Hepatocyte (in vitro differentiated cells): ENCODE data around the gene SLC2A5. TPM values are rescaled to one million over a fixed set of nuclear protein-coding genes. Genes with fewer than 3 reads are reported as not detected.

Experiments used
- DNase-seq: peaks from one replicate; pipeline ENCODE4 v3.0.0-alpha.2; 2016; ENCODE audit warnings: low spot score
- H2AFZ ChIP-seq: fragments of 200-600 bp; sonication (generic); 2 replicates; pipeline ENCODE4 v1.6.0; 2016; ENCODE audit warnings: antibody characterized with exemption, mild to moderate bottlenecking
- H3K27ac ChIP-seq: fragments of 200-600 bp; sonication (generic); 2 replicates; pipeline ENCODE4 v1.5.1; 2016; ENCODE audit warnings: mild to moderate bottlenecking
- H3K27me3 ChIP-seq: fragments of 200-600 bp; sonication (generic); 2 replicates; pipeline ENCODE4 v1.6.1; 2016
- H3K36me3 ChIP-seq: fragments of 200-600 bp; sonication (generic); replicated peaks from 2 replicates; pipeline ENCODE4 v1.5.1; 2016; ENCODE audit warnings: low read depth; ENCODE audit not compliant: insufficient read depth
- H3K4me1 ChIP-seq: fragments of 200-600 bp; sonication (generic); 2 replicates; pipeline ENCODE4 v1.5.1; 2016; ENCODE audit warnings: mild to moderate bottlenecking, moderate library complexity; ENCODE audit not compliant: insufficient read depth
- H3K4me2 ChIP-seq: fragments of 200-600 bp; sonication (generic); 2 replicates; pipeline ENCODE4 v1.6.0; 2016
- H3K4me3 ChIP-seq: fragments of 200-600 bp; sonication (generic); 2 replicates; pipeline ENCODE4 v1.5.1; 2016; ENCODE audit warnings: mild to moderate bottlenecking
- H3K79me2 ChIP-seq: fragments of 200-600 bp; sonication (generic); 2 replicates; pipeline ENCODE4 v1.6.0; 2017; ENCODE audit warnings: mild to moderate bottlenecking
- H3K9me2 ChIP-seq: fragments of 200-600 bp; sonication (generic); replicated peaks from 2 replicates; pipeline ENCODE4 v1.6.0; 2017; ENCODE audit warnings: mild to moderate bottlenecking; ENCODE audit not compliant: insufficient read depth
- H3K9me3 ChIP-seq: fragments of 200-600 bp; sonication (generic); 2 replicates; pipeline ENCODE4 v1.5.1; 2016; ENCODE audit warnings: low read depth, mild to moderate bottlenecking
- H4K20me1 ChIP-seq: fragments of 200-600 bp; sonication (generic); 2 replicates; pipeline ENCODE4 v1.6.0; 2016; ENCODE audit warnings: mild to moderate bottlenecking; ENCODE audit not compliant: insufficient read depth, poor library complexity, severe bottlenecking
- CTCF ChIP-seq: fragments of 200-600 bp; sonication (generic); IDR thresholded peaks from 2 replicates; pipeline ENCODE4 v1.5.1; 2016; ENCODE audit warnings: antibody characterized with exemption, mild to moderate bottlenecking; ENCODE audit not compliant: poor library complexity
- EZH2 ChIP-seq: fragments of 200-600 bp; sonication (generic); IDR thresholded peaks from 2 replicates; pipeline ENCODE4 v1.6.1; 2016; ENCODE audit warnings: antibody characterized with exemption, mild to moderate bottlenecking, borderline replicate concordance
- EZH2phosphoT487 ChIP-seq: fragments of 200-600 bp; sonication (generic); IDR thresholded peaks from one replicate; pipeline ENCODE4 v1.6.1; 2018; ENCODE audit warnings: antibody characterized with exemption, mild to moderate bottlenecking, low read depth, moderate library complexity; ENCODE audit not compliant: unreplicated experiment, severe bottlenecking
- WGBS: methylation state at CpG from one replicate; pipeline ENCODE4 v1.1.6; 2016; ENCODE audit warnings: low lambda C conversion rate; ENCODE audit errors: missing lambda C conversion rate; 5-methylcytosine and 5-hydroxymethylcytosine counted together
- polyA plus RNA-seq: library from polyadenylated mRNA; unstranded; fragments of >200 nt; fragmentation: Nextera tagmentation; extraction: Ambion mirVana; gene quantifications from 2 replicates; pipeline ENCODE4 v1.2.1, GENCODE V29; 2016
- total RNA-seq: library from RNA; depleted of rRNA; stranded (reverse); fragments of >200 nt; gene quantifications from 2 replicates; pipeline ENCODE4 v1.2.3, GENCODE V29; 2014

The SLC2A5 gene
- total and polyA plus RNA-seq, 2 experiments from 2014 or later = 7.2 to 8.2 TPM

GRCh38 chr1:8988618-8988967, 80.8 kb downstream of the SLC2A5 start:
- Histone ChIP-seq H3K4me3 (no peak overlapping the region), H4K20me1 (no peaks in the 10 kb centered on the region), H3K9me3 (no peaks in the 10 kb centered on the region), H2AFZ (no peak overlapping the region), H3K79me2 (no peaks in the 10 kb centered on the region), H3K36me3 (no peaks in the 10 kb centered on the region), H3K27me3 (no peaks in the 10 kb centered on the region), H3K4me1 (peaks cover 1% of the 10 kb centered on the region), H3K4me2 (no peak overlapping the region), H3K9me2 (no peaks in the 10 kb centered on the region), H3K27ac (no peak overlapping the region)
- TF ChIP-seq CTCF (no peak), EZH2 (no peak), EZH2phosphoT487 (no peak)
- 97% methylated on average over 13 of the region's 13 CpGs for WGBS
- DNase-seq = no peak

GRCh38 chr1:8987881-8988617, 81.4 kb downstream of the SLC2A5 start:
- H3K79me2 ChIP-seq = no peaks in the 10 kb centered on the region
- peak; percentile 54 for DNase-seq
- H3K27ac ChIP-seq = no peak overlapping the region
- H3K4me3 ChIP-seq = no peak overlapping the region
- no peaks in the 10 kb centered on the region for H3K9me3 ChIP-seq
- H3K9me2 ChIP-seq = no peaks in the 10 kb centered on the region
- H3K27me3 ChIP-seq = no peaks in the 10 kb centered on the region
- H4K20me1 ChIP-seq = no peaks in the 10 kb centered on the region
- H3K36me3 ChIP-seq = no peaks in the 10 kb centered on the region
- no peaks in the 10 kb centered on the region for H3K4me1 ChIP-seq
- H3K4me2 ChIP-seq = no peak overlapping the region
- WGBS = 43% methylated on average over 9 of the region's 9 CpGs
- TF ChIP-seq EZH2 (no peak), EZH2phosphoT487 (no peak), CTCF (peak; percentile 94)
- peak overlapping the region; percentile 65 for H2AFZ ChIP-seq

- Histone ChIP-seq H3K36me3 (no peaks in the 10 kb centered on the region), H3K79me2 (no peaks in the 10 kb centered on the region), H3K4me2 (no peak overlapping the region), H2AFZ (no peak overlapping the region), H3K9me2 (no peaks in the 10 kb centered on the region), H3K9me3 (no peaks in the 10 kb centered on the region), H3K4me1 (no peaks in the 10 kb centered on the region), H3K4me3 (no peak overlapping the region), H3K27ac (no peak overlapping the region), H3K27me3 (no peaks in the 10 kb centered on the region), H4K20me1 (no peaks in the 10 kb centered on the region)
- no peak for DNase-seq
- 96% methylated on average over 10 of the region's 10 CpGs for WGBS
- TF ChIP-seq CTCF = no peak
- no peak for TF ChIP-seq EZH2
- no peak for TF ChIP-seq EZH2phosphoT487
These were observed 82.6 kb downstream of the SLC2A5 start for GRCh38 chr1:8986814-8987190.
